Measurements from ENCODE around the gene EFNA2.
A peak's percentile ranks its signal among the peaks of the same experiment; 100 is the strongest.

Gene EFNA2

DNA sequence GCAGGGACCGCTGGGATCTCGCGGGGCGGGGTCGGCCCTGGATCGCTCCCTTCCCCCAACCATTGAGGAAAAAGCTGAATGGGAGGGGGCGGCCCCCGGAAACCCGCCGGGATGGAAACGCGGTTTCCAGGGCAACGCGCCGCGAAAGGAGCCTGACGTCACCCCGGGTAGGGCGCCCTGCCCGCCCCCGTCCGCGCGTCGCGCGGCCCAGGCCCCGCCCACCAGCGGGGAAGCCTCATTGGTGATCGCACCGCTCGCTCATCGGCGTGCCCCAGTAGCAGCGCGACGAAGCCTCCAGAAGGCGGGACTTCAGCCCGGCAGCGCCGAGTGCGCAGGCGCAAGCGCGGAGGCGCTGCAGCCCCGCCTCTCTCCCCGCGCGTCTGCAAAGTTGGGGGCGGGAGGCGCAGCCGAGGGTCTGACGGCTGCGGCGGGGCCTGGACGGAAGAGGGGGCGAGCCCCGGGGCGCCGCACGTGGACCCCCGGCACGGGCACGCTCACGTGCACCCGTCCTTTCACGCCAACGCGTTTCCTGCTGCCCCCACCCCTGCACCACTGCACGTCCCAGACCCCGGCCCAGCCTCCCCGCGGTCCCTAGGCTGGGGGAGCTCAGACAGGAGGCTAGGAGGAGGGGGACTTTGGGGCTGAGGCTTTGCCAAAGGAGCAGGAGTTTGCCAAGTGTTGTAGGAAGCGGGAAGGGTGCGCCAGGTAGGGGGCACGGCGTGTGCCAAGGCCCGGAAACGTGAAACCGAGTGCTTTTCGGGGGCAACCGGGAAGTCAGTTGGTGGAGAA is 24.7 kb upstream of the EFNA2 start:
- DNase-seq = peak; percentile 91 to 92

DNA sequence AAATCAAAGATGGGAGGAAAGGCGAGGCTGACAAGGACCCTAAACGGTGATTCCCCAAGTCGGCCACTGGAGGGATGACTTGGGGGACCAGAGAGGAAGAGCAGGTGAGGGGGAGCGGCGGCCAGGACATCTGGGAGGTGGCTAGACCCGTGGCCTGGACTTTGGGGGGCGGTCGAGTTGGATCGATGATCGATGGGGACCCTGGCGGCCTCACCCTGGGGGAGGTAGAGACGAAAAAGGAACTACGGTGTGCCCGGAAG is 24.2 kb upstream of the EFNA2 start:
- no peak for DNase-seq

DNA sequence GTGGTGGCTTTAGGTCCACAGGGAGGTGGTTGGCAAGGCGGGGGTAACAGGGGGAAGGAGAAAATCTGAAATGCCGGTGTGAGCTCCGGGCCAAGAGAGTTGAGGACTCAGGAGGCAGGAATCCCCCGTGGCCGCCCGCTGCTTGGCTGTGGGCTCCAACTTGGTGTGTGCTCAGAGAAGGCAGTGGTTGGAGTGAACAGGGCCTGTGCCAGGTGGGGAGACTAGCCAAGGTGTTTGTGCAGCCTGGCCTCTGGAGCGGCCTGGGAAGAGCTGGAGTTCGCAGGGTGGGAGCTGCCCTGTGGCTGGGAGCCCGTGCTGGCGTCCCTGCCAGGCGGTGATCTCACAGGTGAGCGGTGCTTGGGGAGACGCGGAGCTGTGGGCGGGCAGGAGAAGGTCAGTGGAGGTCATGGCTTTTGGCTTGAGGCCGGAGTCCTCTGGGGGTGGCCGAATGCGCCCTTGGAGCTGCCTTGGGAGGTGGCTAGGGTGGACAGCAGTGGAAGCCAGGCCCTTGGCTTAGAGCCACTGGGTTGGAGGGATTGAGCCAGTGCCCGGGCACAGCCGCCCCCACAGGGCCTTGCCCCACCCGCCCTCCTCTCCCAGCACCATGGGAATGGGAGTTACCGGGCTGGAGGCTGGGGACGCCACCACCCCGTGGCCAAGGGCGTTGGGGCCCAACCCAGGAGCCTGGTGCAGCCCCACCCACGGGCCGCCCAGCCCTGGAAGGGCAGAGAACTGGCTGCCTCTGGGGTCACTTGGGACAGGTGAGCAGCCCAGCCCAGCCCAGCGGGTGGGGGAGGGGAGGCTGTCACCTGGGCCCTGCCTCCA is 23.7 kb upstream of the EFNA2 start:
- DNase-seq = no peak

DNA sequence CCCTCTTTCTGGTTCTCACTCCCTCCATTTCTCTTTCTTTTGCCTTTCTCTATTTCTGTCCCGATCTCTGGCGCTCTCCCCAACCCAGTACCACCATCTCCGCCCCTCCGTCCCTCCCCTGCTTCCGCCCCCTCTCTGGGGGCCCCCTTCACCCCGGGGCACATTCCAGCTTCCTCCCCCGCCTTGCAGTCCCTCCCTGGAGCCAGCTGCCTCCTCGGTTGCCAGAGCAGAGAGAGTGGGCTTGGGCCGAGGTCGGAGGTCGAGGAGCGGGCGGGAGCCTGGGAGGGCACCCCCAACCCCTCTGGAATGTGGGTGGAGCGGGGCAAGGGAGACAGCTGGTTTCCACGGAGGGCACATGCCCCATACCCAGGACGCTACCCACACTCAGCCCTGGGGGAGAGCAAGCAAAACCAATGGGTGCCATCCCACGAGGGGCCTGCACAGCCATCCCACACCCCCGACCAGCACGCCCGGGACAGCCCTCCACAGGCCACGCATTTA is 23.0 kb upstream of the EFNA2 start:
- no peak for DNase-seq

DNA sequence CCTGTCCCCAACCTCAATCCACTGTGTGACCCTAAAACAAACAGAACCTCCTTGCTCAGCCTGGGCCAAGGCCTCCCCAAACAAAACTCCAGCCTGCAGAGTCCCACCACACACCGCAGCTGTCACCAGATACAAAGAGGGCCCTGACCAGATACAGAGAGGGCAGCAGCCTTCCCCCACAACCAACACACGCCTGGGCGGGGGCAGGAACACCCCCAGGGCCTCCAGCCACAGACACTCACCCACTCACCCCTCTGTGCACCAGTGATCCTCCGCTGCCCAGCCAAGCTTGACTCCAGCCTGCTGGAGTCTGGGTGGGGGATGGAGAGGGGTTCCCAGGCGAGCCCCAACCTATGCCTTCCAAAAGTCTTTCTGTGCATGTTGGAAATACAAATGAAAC is 22.5 kb upstream of the EFNA2 start:
- no peak for DNase-seq

DNA sequence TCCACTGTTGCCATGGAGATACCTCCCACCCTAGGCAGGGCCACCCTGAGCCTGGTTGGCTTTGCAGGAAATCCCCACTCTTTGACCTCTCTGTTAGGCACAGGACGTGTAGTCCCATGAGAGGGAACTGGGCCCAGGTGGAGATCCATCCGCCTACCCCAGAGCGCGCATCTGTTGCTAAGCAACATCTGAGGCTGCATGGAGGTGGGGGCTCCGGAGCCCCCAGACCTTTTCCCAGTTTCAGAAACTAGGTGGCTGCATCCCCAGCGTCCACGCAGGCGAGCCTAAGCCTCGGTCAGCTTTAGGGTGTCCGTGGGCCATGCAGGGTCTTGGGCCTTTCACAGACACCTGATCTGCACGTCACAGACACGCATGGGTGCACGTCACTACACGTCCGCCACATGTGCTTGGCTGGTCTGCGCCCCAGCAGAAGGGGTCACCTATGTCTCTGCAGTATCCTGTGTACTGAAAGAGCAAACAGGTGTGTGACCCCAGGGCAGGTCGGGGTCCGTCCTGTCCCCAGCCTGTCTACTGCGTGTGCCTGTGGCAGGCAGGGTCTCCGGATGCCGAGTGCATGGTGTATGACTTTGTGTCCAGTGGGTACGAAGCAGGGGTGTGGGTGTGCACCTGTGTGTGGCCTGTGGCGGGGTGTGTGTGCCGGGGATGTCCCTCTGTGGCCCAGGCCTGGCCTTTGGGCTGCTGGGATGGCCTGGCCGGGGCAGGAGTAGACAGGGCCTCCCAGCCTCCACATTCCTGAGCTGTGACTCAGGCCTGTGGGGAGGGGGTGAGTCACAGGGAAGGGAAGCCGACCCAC is 20.7 kb upstream of the EFNA2 start:
- no peak for DNase-seq

DNA sequence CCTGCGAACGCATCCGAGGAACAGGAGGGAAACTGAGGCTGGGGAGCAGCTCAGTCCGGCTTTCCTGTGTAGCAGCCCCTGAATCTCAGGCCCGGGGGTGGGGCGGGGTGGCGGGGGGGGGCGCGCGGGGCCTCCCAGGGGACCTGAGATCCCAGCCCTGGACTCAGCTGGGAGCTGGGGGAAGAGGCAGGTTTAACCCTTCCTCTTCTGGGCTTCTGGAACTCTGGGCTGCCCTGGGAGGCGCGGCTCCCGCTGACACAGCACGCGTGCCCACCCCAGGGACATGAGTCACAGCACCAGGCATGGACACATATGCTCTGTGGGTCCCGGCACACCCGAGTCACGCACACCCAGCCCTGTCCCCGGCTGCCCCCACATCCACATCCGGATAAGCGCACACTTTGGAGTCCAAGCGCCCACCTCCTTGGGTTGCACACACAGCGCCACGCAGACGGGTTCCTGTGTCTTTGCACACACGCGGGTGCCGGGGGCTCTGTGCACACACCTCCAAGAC is 20.0 kb upstream of the EFNA2 start:
- no peak for DNase-seq

DNA sequence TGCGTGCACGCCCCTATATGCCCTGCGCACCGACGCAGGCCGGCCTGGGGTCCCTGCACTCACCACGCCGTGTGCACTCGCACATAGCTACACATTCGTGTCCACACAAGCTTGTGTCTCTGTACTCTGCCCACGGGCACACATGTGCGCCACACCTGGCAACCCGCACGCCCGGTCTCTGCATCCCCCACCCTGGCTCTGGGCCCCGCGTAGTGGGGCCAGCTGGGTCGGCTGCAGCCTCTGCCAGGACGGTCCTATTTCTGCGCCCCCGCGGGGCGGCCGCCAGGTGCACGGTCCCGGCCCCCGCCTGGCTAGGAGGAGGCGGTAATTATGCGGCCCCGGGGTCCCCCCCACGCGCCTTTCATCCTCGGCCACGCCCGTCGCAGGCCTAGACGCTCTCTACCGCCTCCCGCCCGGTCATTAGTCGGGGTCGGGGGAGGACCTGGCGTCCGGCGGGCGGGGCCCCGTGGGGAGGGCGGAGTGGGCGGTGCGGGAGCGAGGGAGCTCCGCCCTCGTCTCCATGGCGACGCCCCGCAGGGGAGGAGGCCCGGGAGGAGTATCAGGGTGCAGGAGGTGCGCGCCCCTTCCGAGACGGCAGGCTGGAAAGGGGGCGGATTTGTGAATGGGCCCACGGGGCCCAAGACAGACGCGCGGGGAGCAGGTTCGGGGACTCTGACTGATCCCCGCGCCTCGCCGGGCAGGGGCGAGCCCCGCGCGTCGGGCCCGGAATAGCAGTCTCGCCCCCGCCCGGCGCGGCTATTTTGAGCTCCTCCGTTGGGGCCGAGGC is 19.4 kb upstream of the EFNA2 start:
- DNase-seq = peak in 1 of 2 donors; percentile 59

DNA sequence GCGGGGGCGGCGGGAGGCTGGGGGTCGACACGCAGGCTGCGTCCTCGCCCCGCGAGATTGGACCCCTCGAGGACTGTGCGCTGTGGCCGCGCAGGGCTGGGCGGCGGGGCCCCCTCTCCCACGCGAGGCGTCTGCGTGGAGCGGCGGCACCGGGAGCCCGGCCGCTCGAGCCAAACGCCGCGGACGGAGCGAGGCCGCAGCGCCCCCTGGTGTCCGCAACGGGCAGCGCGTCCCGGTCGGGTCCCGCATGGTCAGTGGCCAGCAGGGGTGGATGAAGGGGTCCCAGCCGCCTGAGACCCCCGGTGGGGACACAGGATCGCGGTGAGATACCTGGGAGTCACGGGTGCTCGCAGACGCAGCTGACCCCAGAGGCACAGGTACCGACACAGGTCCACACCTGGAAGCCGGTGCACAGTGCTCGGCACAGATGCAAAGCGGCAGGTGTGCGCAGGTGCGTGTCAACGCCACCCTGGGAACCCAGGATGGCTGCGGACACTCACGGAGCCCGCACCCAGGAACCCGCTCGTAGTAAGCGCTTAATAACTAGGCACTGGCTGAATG is 18.7 kb upstream of the EFNA2 start:
- DNase-seq = peak in 1 of 2 donors; percentile 68

DNA sequence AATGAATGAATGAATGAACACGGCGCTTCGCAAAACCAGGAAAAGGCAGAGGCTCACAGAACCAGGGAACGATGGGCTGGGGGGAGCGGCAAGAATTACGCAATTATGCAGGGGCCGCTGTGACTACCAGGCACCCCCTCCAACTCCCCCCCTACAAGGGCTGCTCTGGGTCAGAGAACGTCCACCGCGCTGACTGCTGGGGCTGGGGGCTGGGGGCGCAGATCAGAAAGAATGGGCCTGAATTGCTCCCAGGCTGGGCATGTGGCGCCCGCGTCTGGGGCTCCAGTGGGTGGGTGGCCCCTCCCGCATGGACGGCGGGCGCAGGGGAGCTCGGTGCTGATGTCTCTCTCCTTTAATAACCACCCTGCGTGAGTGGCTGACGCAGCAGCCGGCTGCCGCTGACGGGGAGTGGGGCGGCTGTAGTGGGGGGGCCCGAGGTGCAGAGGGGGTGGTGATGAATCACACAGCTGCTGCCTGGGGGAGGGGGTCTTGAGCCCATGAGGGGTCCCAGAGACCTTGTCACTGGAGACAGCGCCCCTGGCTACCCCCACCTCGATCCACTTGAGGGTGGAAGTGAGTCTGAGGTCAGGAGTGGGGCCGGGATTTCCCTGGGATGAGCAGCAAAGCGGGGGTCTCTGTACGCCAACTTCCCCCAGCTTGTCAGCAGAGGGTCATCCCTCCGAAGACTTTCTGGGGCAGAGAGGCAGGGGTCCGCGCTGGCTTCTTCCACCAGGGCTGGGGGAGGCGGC is 18.0 kb upstream of the EFNA2 start:
- DNase-seq = no peak

DNA sequence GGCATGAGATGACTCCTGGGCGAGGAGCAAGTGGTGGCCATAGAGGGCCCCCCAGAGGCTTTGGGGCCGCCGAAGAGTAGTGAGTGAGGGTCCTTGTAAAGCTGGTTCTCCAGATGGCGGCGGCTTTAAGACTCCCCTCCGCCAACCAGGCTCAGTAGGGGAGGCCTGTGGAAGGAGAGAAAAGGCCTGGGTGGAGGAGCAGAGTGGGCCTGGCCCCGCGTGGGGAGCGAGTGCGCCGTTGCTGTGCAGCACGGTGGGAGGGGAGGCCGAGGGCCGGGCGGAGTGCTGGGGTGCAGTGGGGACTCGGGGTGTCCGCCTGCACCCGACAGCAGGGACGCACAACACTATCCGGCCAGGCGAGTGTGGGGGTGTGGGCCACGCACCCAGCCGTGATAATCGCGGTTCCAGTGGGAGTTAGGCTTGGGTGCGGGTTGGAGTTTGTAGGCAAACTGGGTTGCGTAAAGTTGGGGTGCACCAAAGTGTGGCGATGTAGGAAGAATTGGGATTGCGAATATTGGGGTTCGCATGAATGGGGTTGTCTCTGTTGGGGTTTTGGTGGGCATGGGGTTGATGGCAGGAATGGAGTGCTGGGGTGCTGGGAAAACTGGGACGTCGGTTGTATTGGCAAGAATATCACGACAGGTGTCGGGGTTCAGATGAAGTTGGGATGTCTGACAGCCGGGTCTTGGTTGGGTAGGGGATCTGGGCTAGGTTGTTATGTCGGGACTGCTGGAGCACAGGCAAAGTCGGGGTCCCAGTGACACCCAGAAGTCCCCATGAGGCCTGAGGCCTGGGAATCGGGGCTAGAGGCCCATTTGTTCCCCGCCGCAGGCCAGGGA is 17.2 kb upstream of the EFNA2 start:
- no peak for DNase-seq

DNA sequence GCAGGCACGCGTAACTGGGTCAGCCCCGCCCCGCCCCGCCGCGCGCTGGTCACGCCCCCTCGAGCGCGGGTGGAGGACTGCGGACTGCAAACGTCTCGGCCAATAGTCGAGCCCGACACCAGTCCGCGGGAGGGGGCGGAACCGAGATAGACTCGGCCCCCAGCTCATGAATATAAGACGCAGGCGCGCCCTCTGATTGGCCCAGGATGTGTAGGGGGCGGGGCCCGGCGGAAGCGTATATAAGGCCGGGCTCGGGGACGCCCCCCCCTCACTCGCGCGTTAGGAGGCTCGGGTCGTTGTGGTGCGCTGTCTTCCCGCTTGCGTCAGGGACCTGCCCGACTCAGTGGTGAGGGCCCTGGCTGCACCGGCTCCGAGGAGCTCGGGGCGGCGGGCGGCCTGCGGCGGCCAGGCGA is 16.6 kb upstream of the EFNA2 start, which contains the start of gene CIRBP:
CIRBP (plus strand) TSS at position 268 of the 413 bp plus-strand sequence. CDS start 1,602 bp downstream, outside the sequence.
- DNase-seq = peak; percentile 98 to 99

DNA sequence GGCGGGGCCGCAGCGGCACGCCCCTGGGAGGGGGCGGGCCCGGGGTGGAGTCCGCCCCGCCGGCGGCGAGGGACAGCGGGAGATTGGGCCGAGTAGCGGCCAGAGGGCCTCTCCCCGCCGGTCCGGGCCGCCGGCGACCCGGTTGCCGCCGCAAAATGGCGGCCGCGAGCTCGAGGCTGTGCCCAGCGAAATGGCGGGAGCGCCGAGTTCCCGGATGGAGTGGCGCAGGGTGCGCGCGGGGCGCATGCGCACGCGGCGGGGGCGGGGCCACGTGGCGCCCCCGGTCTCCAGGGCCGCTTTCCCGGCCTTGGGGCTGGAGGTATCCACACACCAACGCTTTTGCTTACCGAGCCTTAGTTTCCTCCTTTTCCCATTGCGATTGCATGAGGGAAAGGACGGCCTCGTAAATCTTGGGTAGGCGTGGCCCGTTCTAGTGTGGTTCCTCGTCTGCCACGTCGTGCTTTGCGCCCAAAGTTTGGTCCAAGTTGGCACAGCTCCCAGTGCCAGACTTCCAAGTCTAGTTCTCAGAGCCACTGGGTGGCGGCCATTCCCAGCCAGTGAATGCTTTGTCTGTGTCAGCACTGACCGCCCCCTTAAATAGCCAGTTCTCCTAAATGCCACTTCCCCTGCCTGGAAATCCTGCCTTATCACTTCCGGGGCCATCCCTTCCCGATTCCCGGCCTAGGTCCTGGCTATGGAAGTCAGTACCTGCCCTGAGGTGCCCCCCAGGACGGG is 16.0 kb upstream of the EFNA2 start:
- peak; percentile 62 to 80 for DNase-seq

DNA sequence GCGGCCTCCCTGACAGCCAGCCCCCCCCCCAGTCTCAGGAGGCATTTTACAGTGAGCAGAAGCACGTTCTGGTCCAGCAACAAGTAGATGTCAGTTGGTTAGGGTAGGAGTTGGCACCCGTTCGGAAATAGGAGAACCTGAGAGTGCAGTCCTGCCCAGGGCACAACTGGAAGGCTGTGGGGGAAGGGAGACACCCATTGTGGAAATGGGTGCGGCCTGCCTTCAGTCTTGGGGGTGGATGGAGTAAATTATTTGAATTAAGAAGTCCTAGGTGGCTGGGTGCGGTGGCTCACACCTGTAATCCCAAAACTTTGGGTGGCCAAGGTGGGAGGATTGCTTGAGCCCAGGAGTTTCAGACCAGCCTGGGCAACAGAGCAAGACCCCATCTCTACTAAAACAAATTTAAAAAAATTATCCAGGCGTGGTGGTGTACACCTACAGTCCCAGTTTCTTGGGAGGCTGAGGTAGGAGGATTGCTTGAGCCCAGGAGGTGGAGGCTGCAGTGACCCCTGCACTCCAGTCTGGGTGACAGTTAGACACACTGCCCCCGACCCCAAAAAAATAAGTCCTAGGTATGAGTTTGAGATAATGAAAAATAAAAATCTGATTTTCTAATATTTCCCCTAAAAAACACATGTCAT is 15.3 kb upstream of the EFNA2 start:
- DNase-seq = no peak

DNA sequence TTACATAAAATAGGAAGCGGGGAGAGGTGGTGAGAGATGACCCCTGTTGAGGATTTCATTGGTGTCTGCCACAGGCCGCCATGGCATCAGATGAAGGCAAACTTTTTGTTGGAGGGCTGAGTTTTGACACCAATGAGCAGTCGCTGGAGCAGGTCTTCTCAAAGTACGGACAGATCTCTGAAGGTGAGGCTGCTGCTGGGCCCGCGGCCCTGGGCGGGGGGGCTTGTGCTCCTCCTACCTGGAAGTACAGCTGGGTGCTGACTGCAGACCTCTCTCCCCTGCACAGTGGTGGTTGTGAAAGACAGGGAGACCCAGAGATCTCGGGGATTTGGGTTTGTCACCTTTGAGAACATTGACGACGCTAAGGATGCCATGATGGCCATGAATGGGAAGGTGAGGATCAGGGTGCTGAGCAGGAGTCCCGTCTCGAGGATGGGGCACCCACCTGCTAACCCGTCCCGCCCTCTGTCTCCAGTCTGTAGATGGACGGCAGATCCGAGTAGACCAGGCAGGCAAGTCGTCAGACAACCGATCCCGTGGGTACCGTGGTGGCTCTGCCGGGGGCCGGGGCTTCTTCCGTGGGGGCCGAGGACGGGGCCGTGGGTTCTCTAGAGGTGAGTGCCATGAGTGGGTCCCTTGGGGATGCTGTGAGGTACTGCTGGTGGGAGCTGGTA is 14.7 kb upstream of the EFNA2 start:
- no peak for DNase-seq

DNA sequence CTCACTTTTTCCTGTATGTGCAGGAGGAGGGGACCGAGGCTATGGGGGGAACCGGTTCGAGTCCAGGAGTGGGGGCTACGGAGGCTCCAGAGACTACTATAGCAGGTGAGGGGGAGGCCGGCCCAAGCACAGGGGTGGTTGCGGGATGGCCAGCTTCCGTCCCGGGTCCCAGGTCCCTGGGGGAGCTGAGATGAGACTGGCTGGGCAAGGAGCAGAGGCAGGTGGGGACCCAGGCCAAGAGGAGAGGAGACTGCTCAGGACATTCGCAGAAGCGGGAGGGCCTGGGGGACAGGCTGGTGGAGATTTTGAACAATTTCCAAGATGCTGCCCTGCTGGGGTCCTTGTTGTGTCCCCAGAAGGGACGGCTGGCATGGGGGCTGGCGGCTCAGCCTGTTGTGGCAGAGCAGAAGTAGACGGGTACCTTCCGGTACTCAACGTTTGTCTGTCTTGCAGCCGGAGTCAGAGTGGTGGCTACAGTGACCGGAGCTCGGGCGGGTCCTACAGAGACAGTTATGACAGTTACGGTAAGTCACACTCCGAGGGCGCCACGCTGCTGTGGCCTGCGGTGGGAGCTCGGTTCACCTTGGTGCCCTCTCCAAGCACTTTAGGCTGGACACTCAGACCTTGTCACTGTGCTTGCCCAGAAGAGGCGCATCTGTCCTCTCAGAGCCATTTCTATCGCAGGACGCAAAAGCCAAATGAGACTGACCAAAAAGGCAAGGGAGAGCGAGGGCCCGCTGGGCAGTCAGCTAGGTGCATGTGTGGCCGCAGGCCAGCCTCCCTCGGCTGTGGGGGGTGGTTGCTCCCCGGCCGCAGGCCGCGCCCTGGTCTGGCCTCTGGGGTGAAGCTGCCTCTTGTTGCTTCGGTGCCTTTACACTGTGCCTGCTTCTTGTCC is 13.9 kb upstream of the EFNA2 start:
- DNase-seq = no peak

Measured in hippocampal formation (tissue), 2 donors.